ENCODE measurements around the gene ATP11B. TPM values are rescaled to one million over a fixed set of nuclear protein-coding genes. Genes with fewer than 3 reads are reported as not detected.
"Not testable (repeated sequence)": the region's sequence is repeated elsewhere in the genome, so short reads cannot be mapped to it uniquely, and the experiment has no call there.

Gene ATP11B
- total RNA-seq, 2 donors from 2014 or later, result 28.9 to 36.2 TPM

DNA sequence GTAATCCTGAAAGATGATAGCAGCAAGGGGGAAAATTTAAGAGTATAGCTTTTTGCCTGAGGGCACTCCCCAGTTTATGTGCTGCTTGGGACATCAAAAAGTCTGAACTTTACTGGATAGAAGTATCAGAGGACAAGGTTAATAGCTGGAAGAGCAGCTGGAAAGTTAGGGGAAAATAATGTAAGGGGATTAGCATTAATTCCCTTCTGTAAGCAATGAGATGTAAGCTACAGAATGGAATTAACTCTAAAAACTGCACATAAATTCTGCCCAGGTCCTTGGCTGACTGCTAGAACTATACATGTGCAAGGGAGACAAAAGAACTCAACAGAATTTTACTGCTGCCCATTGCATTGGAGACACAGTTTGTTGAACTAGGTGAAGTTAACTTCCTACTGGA, 55.6 kb downstream of the ATP11B start:
- H3K4me3 ChIP-seq, result no peak overlapping the region
- peaks cover 63% of the 10 kb centered on the region for H3K36me3 ChIP-seq
- no peak for DNase-seq (ENCODE audit: low spot score)
- no peaks in the 10 kb centered on the region for H3K27me3 ChIP-seq
- H3K9me3 ChIP-seq, result no peaks in the 10 kb centered on the region
- no peak overlapping the region for H3K27ac ChIP-seq
- TF ChIP-seq, protein P1, sequence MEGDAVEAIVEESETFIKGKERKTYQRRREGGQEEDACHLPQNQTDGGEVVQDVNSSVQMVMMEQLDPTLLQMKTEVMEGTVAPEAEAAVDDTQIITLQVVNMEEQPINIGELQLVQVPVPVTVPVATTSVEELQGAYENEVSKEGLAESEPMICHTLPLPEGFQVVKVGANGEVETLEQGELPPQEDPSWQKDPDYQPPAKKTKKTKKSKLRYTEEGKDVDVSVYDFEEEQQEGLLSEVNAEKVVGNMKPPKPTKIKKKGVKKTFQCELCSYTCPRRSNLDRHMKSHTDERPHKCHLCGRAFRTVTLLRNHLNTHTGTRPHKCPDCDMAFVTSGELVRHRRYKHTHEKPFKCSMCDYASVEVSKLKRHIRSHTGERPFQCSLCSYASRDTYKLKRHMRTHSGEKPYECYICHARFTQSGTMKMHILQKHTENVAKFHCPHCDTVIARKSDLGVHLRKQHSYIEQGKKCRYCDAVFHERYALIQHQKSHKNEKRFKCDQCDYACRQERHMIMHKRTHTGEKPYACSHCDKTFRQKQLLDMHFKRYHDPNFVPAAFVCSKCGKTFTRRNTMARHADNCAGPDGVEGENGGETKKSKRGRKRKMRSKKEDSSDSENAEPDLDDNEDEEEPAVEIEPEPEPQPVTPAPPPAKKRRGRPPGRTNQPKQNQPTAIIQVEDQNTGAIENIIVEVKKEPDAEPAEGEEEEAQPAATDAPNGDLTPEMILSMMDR (IDR thresholded peaks at IDR 0.05), result no peak
- H3K4me1 ChIP-seq, result no peaks in the 10 kb centered on the region

DNA sequence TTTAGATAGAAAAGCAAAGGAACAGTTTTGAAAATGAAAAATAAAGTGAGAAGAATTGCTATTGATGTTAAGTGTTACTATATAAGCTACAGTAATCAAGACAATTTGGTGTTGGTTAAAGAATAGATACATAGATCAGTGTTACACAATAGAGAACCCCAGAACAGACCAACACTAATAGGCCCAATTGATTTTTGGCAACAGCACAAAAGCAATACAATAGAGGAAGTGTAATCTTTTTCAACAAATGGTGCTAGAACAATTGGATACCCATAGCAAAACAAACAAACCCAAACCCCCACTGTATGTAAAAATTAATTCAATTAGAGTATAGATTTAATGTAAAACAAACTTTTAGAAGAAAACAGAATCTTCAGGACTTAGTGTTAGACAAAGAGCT, 61.8 kb downstream of the ATP11B start:
- H3K36me3 ChIP-seq, result peaks cover 30% of the 10 kb centered on the region
- H3K27ac ChIP-seq, result no peak overlapping the region
- H3K9me3 ChIP-seq, result no peaks in the 10 kb centered on the region
- TF ChIP-seq, protein P1 (IDR thresholded peaks at IDR 0.05), result no peak
- no peak overlapping the region for H3K4me3 ChIP-seq
- H3K27me3 ChIP-seq, result no peaks in the 10 kb centered on the region
- no peaks in the 10 kb centered on the region for H3K4me1 ChIP-seq
- DNase-seq (ENCODE audit: low spot score), result no peak

DNA sequence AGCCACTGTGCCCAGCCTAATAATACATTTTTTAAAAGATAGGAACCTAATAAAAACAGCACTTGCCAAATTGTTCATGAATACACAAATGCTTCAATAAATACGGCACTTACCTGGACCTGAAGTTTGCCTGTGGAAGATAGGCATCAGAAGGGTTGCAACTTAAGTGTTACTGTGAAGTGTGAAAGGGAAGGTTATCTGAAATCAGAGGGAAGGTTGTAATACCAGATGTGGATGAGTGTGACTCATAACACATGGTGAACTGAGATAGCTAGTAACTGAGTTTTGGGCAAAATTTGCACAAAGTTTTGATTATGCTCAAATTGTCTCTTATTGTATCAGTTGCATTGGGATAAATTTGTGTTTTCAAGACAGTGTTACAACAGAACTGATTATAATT, 68.0 kb downstream of the ATP11B start:
- Histone ChIP-seq H3K27me3 (no peaks in the 10 kb centered on the region), H3K27ac (no peak overlapping the region), H3K36me3 (peaks cover 19% of the 10 kb centered on the region), H3K4me3 (no peak overlapping the region), H3K9me3 (no peaks in the 10 kb centered on the region), H3K4me1 (no peaks in the 10 kb centered on the region)
- no peak for DNase-seq (ENCODE audit: low spot score)
- TF ChIP-seq, protein P1 (IDR thresholded peaks at IDR 0.05), result no peak

DNA sequence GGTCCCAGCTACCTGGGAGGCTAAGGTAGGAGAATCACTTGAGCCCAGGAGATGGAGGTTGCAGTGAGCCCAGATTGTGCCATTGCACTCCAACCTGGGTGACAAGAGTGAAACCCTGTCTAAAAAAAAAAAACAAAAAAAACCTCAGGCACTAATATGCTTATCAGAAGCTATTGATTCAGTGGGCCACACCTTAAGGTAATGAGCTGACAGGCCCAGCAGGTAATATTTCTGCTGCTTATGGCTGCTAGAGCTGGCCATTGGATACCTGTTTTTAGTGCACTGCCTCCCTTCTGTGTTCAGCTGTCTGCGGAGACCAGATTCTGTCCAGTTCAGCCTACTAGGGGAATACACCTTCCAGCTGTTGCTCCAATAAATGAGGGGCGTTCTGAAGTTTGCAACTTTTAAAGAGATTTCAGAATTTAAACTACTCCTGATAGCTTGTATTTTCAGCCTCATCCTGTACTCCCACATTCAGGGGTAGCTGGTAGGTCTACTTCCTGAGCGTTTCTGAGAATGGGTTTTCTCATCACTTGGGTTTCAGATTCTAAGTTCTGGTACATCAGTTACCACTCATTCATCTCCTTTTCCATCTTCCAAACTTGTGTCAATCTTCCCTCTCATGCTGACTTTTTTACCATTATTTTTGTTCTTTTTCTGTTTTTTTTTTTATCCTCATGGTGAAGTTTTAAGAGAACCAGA, 69.0 kb downstream of the ATP11B start:
- H3K27ac ChIP-seq, result no peak overlapping the region
- H3K9me3 ChIP-seq, result no peaks in the 10 kb centered on the region
- no peaks in the 10 kb centered on the region for H3K27me3 ChIP-seq
- H3K36me3 ChIP-seq, result peaks cover 19% of the 10 kb centered on the region
- H3K4me3 ChIP-seq, result no peak overlapping the region
- DNase-seq (ENCODE audit: low spot score), result no peak
- TF ChIP-seq, protein P1 (IDR thresholded peaks at IDR 0.05), result no peak
- H3K4me1 ChIP-seq, result no peaks in the 10 kb centered on the region

DNA sequence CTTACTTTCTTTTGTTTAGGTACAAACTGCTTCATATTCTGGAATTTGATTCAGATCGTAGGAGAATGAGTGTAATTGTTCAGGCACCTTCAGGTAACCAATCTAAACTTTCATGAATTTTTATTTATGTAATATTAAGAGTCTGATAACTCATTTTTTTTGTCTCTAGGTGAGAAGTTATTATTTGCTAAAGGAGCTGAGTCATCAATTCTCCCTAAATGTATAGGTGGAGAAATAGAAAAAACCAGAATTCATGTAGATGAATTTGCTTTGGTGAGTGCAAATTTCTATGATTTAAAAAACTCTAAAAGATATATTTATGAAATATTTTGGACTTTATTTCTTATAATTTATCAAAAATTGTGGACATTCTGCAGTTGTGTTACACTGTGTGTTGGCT, 75.8 kb downstream of the ATP11B start:
- Histone ChIP-seq H3K4me3 (no peak overlapping the region), H3K4me1 (no peaks in the 10 kb centered on the region), H3K9me3 (no peaks in the 10 kb centered on the region), H3K36me3 (peaks cover 38% of the 10 kb centered on the region), H3K27me3 (no peaks in the 10 kb centered on the region), H3K27ac (no peak overlapping the region)
- no peak for DNase-seq (ENCODE audit: low spot score)
- TF ChIP-seq, protein P1 (IDR thresholded peaks at IDR 0.05), result no peak

DNA sequence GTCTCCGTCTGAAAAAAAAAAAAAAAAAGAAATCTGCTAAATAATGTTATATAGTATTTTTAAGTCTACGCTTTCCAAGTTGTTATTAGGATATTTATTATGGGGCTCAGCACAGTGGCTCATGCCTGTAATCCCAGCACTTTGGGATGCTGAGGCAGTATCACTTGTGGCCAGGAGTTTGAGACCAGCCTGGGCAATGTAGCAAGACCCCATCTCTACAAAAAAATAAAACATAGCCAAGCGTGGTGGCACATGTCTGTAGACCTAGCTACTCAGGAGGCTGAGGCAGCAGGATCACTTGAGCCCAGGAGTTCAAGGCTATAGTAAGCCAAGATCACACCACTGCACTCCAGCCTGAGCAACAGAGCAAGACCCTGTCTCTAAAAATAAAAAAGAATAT, 77.6 kb downstream of the ATP11B start:
- H3K36me3 ChIP-seq, result peaks cover 57% of the 10 kb centered on the region
- H3K27me3 ChIP-seq; H3K4me1 ChIP-seq; DNase-seq (ENCODE audit: low spot score); H3K4me3 ChIP-seq; H3K9me3 ChIP-seq; H3K27ac ChIP-seq: not testable (repeated sequence)
